PFSK-1 (cell line): ENCODE data around the gene HPDL.

Source experiments
- FOXP2 ChIP-seq: optimal IDR thresholded peaks from 2 replicates; pipeline ENCODE3; 2011; ENCODE audit warnings: borderline replicate concordance, control low read depth, inconsistent platforms; ENCODE audit not compliant: insufficient read depth; ENCODE audit errors: extremely low read length, extremely low read depth
- POLR2AphosphoS5 ChIP-seq: IDR thresholded peaks from 2 replicates; pipeline ENCODE4 v1.6.1; 2012; ENCODE audit warnings: low read depth, mild to moderate bottlenecking, control low read depth, low read length, moderate library complexity
- REST ChIP-seq, 2 experiments: IDR thresholded peaks; 2 replicates each; pipeline versions ENCODE4 v1.6.1 to v1.8.0; 2011 to 2012; ENCODE audit warnings: low read depth in 2 of 2, low read length in 2 of 2, control low read depth in 1 of 2, inconsistent platforms in 1 of 2, mild to moderate bottlenecking in 1 of 2, moderate library complexity in 1 of 2; ENCODE audit not compliant: insufficient read depth in 1 of 2
- SIN3A ChIP-seq: IDR thresholded peaks from 2 replicates; pipeline ENCODE4 v1.6.1; 2012; ENCODE audit warnings: mild to moderate bottlenecking, low read length, moderate library complexity, borderline replicate concordance; ENCODE audit not compliant: insufficient read depth
- TAF1 ChIP-seq: IDR thresholded peaks from 2 replicates; pipeline ENCODE4 v1.6.1; 2012; ENCODE audit warnings: low read length, control low read depth, borderline replicate concordance; ENCODE audit not compliant: insufficient read depth

GRCh38 chr1:45359882-45360513 is 33.3 kb downstream of the HPDL start:
- no peak for TF ChIP-seq REST (IDR thresholded peaks at IDR 0.05; ENCODE audit: insufficient read depth in 1 of 2, low read depth in 2 of 2, low read length in 2 of 2)
- no peak for TF ChIP-seq TAF1
- TF ChIP-seq POLR2AphosphoS5: no peak
- TF ChIP-seq SIN3A: no peak
- TF ChIP-seq FOXP2: no peak
